KMS-11 (cell line): ENCODE data around the gene CLTCL1.

Experiments
- H2AFZ ChIP-seq: fragments of 200-600 bp; sonication (generic); 2 replicates; pipeline ENCODE4 v1.6.1; 2016; ENCODE audit warnings: antibody characterized with exemption, mixed run types, low read depth
- H3K27ac ChIP-seq: fragments of 200-600 bp; sonication (generic); 2 replicates; pipeline ENCODE4 v1.6.1; 2016; ENCODE audit warnings: mild to moderate bottlenecking, mixed run types
- H3K27me3 ChIP-seq: fragments of 200-600 bp; sonication (generic); 2 replicates; pipeline ENCODE4 v1.6.1; 2017; ENCODE audit warnings: mild to moderate bottlenecking, low read depth, mixed run types, moderate library complexity; ENCODE audit not compliant: insufficient read depth
- H3K36me3 ChIP-seq: fragments of 200-600 bp; sonication (generic); 2 replicates; pipeline ENCODE4 v1.6.1; 2017; ENCODE audit warnings: mild to moderate bottlenecking, mixed run types; ENCODE audit not compliant: insufficient read depth
- H3K4me1 ChIP-seq: fragments of 200-600 bp; sonication (generic); 2 replicates; pipeline ENCODE4 v1.6.1; 2016; ENCODE audit warnings: mild to moderate bottlenecking, low read depth, mixed run types; ENCODE audit not compliant: poor library complexity, severe bottlenecking
- H3K4me2 ChIP-seq: fragments of 200-600 bp; sonication (generic); 2 replicates; pipeline ENCODE4 v1.7.0; 2016; ENCODE audit warnings: mild to moderate bottlenecking, mixed run types
- H3K4me3 ChIP-seq: fragments of 200-600 bp; sonication (generic); IDR thresholded peaks from 2 replicates; pipeline ENCODE4 v1.6.1; 2017; ENCODE audit warnings: low read depth, low read length, mixed read lengths; ENCODE audit not compliant: insufficient read depth
- H3K79me2 ChIP-seq: fragments of 200-600 bp; sonication (generic); 2 replicates; pipeline ENCODE4 v1.6.1; 2016; ENCODE audit warnings: low read depth, mixed run types; ENCODE audit not compliant: insufficient read depth
- H3K9ac ChIP-seq: fragments of 200-600 bp; sonication (generic); 2 replicates; pipeline ENCODE4 v1.6.1; 2016; ENCODE audit warnings: mild to moderate bottlenecking, mixed run types
- H4K20me1 ChIP-seq: fragments of 200-600 bp; sonication (generic); 2 replicates; pipeline ENCODE4 v1.6.1; 2016; ENCODE audit warnings: mild to moderate bottlenecking, mixed run types; ENCODE audit not compliant: insufficient read depth
- TF ChIP-seq, protein P1 (sequence below): fragments of 200-600 bp; sonication (generic); conservative IDR thresholded peaks from 2 replicates; pipeline ENCODE4 v1.6.1; 2017; ENCODE audit warnings: low read depth, mild to moderate bottlenecking, antibody characterized with exemption, low read length, moderate library complexity, mixed read lengths

CLTCL1 gene

DNA sequence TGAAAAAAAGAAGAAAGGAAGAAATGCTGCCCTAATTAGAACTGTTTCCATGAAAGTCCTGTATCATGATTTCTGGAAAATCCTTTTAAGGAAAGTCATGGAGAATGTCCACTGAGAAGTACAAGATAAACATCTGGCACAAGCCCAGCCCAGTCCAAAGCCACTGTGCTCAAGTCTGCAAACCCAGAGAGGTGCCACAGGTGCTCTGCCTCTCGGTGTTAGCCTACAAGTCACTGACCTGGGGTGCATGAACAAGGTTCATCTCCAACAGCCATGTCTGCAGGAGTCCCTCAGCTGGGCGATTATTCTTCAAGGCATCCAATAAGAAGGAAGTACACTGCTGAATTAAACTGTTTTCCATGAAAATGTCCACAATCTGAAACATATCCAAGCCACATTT is 61.9 kb downstream of the CLTCL1 start:
- Histone ChIP-seq H3K4me2 (no peak overlapping the region), H2AFZ (no peak overlapping the region), H3K9ac (no peak overlapping the region), H3K27me3 (no peaks in the 10 kb centered on the region), H3K4me3 (no peak overlapping the region), H3K4me1 (no peaks in the 10 kb centered on the region), H3K79me2 (no peaks in the 10 kb centered on the region), H4K20me1 (no peaks in the 10 kb centered on the region), H3K27ac (no peak overlapping the region), H3K36me3 (no peaks in the 10 kb centered on the region)
- TF ChIP-seq, protein P1, sequence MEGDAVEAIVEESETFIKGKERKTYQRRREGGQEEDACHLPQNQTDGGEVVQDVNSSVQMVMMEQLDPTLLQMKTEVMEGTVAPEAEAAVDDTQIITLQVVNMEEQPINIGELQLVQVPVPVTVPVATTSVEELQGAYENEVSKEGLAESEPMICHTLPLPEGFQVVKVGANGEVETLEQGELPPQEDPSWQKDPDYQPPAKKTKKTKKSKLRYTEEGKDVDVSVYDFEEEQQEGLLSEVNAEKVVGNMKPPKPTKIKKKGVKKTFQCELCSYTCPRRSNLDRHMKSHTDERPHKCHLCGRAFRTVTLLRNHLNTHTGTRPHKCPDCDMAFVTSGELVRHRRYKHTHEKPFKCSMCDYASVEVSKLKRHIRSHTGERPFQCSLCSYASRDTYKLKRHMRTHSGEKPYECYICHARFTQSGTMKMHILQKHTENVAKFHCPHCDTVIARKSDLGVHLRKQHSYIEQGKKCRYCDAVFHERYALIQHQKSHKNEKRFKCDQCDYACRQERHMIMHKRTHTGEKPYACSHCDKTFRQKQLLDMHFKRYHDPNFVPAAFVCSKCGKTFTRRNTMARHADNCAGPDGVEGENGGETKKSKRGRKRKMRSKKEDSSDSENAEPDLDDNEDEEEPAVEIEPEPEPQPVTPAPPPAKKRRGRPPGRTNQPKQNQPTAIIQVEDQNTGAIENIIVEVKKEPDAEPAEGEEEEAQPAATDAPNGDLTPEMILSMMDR = no peak

DNA sequence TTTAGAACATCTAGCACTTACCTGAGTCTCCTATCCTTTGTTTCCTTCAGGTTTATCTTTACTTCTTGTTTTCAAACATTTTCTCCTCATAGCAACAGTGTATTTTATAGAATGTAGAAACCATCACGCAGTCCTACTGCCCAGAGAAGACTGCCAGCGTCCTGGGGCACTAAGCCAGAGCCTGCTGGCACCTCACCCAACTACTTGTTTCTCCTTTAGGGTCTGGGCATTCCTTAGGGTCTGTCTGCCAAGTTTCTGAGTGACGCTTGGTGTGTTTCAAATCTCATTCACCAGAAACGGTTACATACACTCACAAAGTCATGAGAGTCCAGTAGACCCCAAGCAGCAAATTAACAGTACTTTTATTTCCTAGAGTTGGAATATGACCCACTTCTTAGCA is 63.3 kb downstream of the CLTCL1 start:
- Histone ChIP-seq H2AFZ (no peak overlapping the region), H3K4me1 (no peaks in the 10 kb centered on the region), H3K27me3 (no peaks in the 10 kb centered on the region), H3K9ac (no peak overlapping the region), H3K4me2 (no peak overlapping the region), H3K27ac (no peak overlapping the region), H3K36me3 (no peaks in the 10 kb centered on the region), H4K20me1 (no peaks in the 10 kb centered on the region), H3K4me3 (no peak overlapping the region), H3K79me2 (no peaks in the 10 kb centered on the region)
- TF ChIP-seq, protein P1 = no peak

DNA sequence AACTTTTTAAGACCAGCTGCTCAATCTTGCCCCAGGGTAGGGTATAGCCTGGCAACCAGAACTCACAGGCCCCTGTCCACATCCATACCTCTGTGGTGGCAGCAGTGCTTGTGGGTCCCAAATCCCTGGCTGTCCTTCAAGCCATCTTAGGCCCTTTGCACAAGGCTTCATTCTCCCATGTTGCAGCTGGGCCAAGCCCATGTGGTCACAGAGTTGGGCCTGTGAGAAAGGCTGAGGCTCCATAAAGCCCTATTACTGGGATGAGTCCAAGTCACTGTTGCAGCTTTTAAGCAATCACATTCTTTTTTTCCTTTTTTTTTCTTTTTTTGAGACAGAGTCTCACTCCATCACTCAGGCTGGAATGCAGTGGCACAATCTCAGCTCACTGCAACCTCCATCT is 65.1 kb downstream of the CLTCL1 start:
- H3K27me3 ChIP-seq = no peaks in the 10 kb centered on the region
- no peak overlapping the region for H3K9ac ChIP-seq
- H3K4me2 ChIP-seq = no peak overlapping the region
- no peaks in the 10 kb centered on the region for H3K4me1 ChIP-seq
- TF ChIP-seq, protein P1 = no peak
- H3K36me3 ChIP-seq = no peaks in the 10 kb centered on the region
- H2AFZ ChIP-seq = no peak overlapping the region
- no peak overlapping the region for H3K27ac ChIP-seq
- no peak overlapping the region for H3K4me3 ChIP-seq
- H3K79me2 ChIP-seq = no peaks in the 10 kb centered on the region
- no peaks in the 10 kb centered on the region for H4K20me1 ChIP-seq

GRCh38 chr22:19225560-19225959 is 66.0 kb downstream of the CLTCL1 start:
- Histone ChIP-seq H3K9ac (no peak overlapping the region), H2AFZ (no peak overlapping the region), H3K4me1 (no peaks in the 10 kb centered on the region), H3K27me3 (no peaks in the 10 kb centered on the region), H4K20me1 (no peaks in the 10 kb centered on the region), H3K79me2 (no peaks in the 10 kb centered on the region), H3K36me3 (no peaks in the 10 kb centered on the region), H3K27ac (no peak overlapping the region), H3K4me2 (no peak overlapping the region), H3K4me3 (no peak overlapping the region)
- TF ChIP-seq, protein P1 = no peak
